Stimulated activated naive CD8-positive, alpha-beta T cell treated with anti-CD3 and anti-CD28 coated beads, Interleukin-15, Interleukin-2, amounts not matched to agents 100 ng/mL and 50 ng/mL, for 24 hours (primary cell): ENCODE data around the gene OGFOD3.
A peak's percentile ranks its signal among the peaks of the same experiment; 100 is the strongest.

ENCODE experiments used
- H3K27ac Mint-ChIP-seq: one replicate; pipeline ENCODE4 v1.8.0; 2021; ENCODE audit warnings: mild to moderate bottlenecking, mixed read lengths
- H3K27me3 Mint-ChIP-seq: one replicate; pipeline ENCODE4 v1.8.0; 2021; ENCODE audit warnings: mixed read lengths
- H3K36me3 Mint-ChIP-seq: one replicate; pipeline ENCODE4 v1.8.0; 2021; ENCODE audit warnings: low read depth, mixed read lengths
- H3K4me1 Mint-ChIP-seq: one replicate; pipeline ENCODE4 v1.8.0; 2021; ENCODE audit warnings: low read depth, mixed read lengths
- H3K4me3 Mint-ChIP-seq: one replicate; pipeline ENCODE4 v1.8.0; 2021; ENCODE audit warnings: mild to moderate bottlenecking, mixed read lengths
- H3K9me3 Mint-ChIP-seq: one replicate; pipeline ENCODE4 v1.8.0; 2021; ENCODE audit warnings: mixed read lengths

Gene OGFOD3

DNA sequence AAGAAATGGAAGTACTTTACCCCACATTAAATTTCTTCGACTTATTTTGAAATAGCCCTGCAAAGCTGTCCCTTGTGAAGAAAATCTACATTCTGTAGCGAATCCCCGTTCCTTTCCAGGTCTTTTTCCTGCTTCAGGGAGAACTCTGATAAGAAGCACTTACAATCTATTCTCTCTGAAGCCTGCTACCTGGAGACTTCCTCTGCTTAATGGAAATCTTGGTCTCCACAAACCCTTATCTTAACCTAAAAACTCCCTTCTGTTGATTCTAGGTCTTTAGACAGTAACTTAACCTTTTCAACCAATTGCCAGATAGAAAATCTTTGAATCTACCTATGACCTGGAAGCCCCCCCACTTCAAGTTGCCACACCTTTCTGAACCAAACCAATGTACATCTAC, 33.8 kb upstream of the OGFOD3 start:
- H3K27ac Mint-ChIP-seq, result peak overlapping the region; percentile 67
- peaks cover 12% of the 10 kb centered on the region for H3K36me3 Mint-ChIP-seq
- H3K4me1 Mint-ChIP-seq, result peaks cover 45% of the 10 kb centered on the region
- H3K4me3 Mint-ChIP-seq, result peak overlapping the region; percentile 21
- H3K27me3 Mint-ChIP-seq, result no peaks in the 10 kb centered on the region
- no peaks in the 10 kb centered on the region for H3K9me3 Mint-ChIP-seq

- H3K4me1 Mint-ChIP-seq, result peaks cover 49% of the 10 kb centered on the region
- peak within 1 kb of the TSS; percentile 97 for H3K27ac Mint-ChIP-seq
- H3K9me3 Mint-ChIP-seq, result no peaks in the 10 kb centered on the region
- no peaks in the 10 kb centered on the region for H3K27me3 Mint-ChIP-seq
- H3K36me3 Mint-ChIP-seq, result peaks cover 25% of the 10 kb centered on the region
- peak within 1 kb of the TSS; percentile 96 for H3K4me3 Mint-ChIP-seq
These were observed 32.1 kb upstream of the OGFOD3 start, which contains the start of gene CYBC1 for GRCh38 chr17:82450357-82451106. Gene CYBC1 (minus strand): TSS chr17:82450752. CDS start chr17:82449254, 1,498 bp downstream.

- Mint-ChIP-seq H3K9me3 (no peaks in the 10 kb centered on the region), H3K27me3 (no peaks in the 10 kb centered on the region), H3K4me3 (peak overlapping the region; percentile 96), H3K27ac (peak overlapping the region; percentile 97), H3K36me3 (peaks cover 25% of the 10 kb centered on the region), H3K4me1 (peaks cover 49% of the 10 kb centered on the region)
These were observed 31.5 kb upstream of the OGFOD3 start for GRCh38 chr17:82449883-82450356.

GRCh38 chr17:82449131-82449882, 30.9 kb upstream of the OGFOD3 start:
- peaks cover 49% of the 10 kb centered on the region for H3K4me1 Mint-ChIP-seq
- no peaks in the 10 kb centered on the region for H3K27me3 Mint-ChIP-seq
- peak overlapping the region; percentile 97 for H3K27ac Mint-ChIP-seq
- H3K4me3 Mint-ChIP-seq, result peak overlapping the region; percentile 96
- H3K36me3 Mint-ChIP-seq, result peaks cover 25% of the 10 kb centered on the region
- H3K9me3 Mint-ChIP-seq, result no peaks in the 10 kb centered on the region

- peak overlapping the region; percentile 77 for H3K27ac Mint-ChIP-seq
- peaks cover 49% of the 10 kb centered on the region for H3K4me1 Mint-ChIP-seq
- no peaks in the 10 kb centered on the region for H3K27me3 Mint-ChIP-seq
- H3K9me3 Mint-ChIP-seq, result no peaks in the 10 kb centered on the region
- peaks cover 30% of the 10 kb centered on the region for H3K36me3 Mint-ChIP-seq
- H3K4me3 Mint-ChIP-seq, result peak overlapping the region; percentile 43
These were observed 29.5 kb upstream of the OGFOD3 start for GRCh38 chr17:82447876-82448275.

GRCh38 chr17:82446649-82447048, 28.3 kb upstream of the OGFOD3 start:
- Mint-ChIP-seq H3K4me1 (peaks cover 40% of the 10 kb centered on the region), H3K27ac (no peak overlapping the region), H3K27me3 (no peaks in the 10 kb centered on the region), H3K9me3 (no peaks in the 10 kb centered on the region), H3K4me3 (no peak overlapping the region), H3K36me3 (peaks cover 36% of the 10 kb centered on the region)

DNA sequence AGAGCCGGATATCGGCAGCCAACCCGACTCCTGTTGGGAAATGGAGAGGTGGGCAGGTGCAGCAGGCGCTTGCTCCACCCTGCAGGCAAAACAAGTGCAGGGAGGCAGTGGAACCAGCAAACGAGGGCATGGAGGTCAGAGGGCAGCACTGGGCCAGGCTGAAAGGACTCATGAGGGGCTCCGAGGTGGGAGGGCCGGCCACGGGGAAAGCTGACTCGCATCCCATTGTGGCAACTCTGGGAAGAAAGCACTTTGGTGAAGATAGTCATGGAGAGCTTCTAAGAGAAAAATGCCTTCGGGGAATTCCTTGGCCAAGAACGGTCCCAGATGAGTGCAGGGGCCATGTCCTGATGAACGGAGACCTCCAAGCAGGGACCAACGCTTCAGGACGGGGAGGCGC, 27.7 kb upstream of the OGFOD3 start:
- no peak overlapping the region for H3K4me3 Mint-ChIP-seq
- peaks cover 36% of the 10 kb centered on the region for H3K36me3 Mint-ChIP-seq
- H3K27me3 Mint-ChIP-seq, result no peaks in the 10 kb centered on the region
- H3K9me3 Mint-ChIP-seq, result no peaks in the 10 kb centered on the region
- H3K27ac Mint-ChIP-seq, result peak overlapping the region; percentile 40
- peaks cover 34% of the 10 kb centered on the region for H3K4me1 Mint-ChIP-seq

- peaks cover 30% of the 10 kb centered on the region for H3K4me1 Mint-ChIP-seq
- peaks cover 36% of the 10 kb centered on the region for H3K36me3 Mint-ChIP-seq
- no peaks in the 10 kb centered on the region for H3K9me3 Mint-ChIP-seq
- no peaks in the 10 kb centered on the region for H3K27me3 Mint-ChIP-seq
- H3K4me3 Mint-ChIP-seq, result no peak overlapping the region
- no peak overlapping the region for H3K27ac Mint-ChIP-seq
These were observed 27.2 kb upstream of the OGFOD3 start for GRCh38 chr17:82445542-82445941.

- H3K9me3 Mint-ChIP-seq, result no peaks in the 10 kb centered on the region
- no peak overlapping the region for H3K4me3 Mint-ChIP-seq
- H3K4me1 Mint-ChIP-seq, result peaks cover 34% of the 10 kb centered on the region
- peaks cover 36% of the 10 kb centered on the region for H3K36me3 Mint-ChIP-seq
- no peak overlapping the region for H3K27ac Mint-ChIP-seq
- no peaks in the 10 kb centered on the region for H3K27me3 Mint-ChIP-seq
These were observed 26.6 kb upstream of the OGFOD3 start for GRCh38 chr17:82444941-82445521.

- H3K4me1 Mint-ChIP-seq, result peaks cover 29% of the 10 kb centered on the region
- H3K27me3 Mint-ChIP-seq, result no peaks in the 10 kb centered on the region
- H3K36me3 Mint-ChIP-seq, result peaks cover 30% of the 10 kb centered on the region
- H3K9me3 Mint-ChIP-seq, result no peaks in the 10 kb centered on the region
- H3K4me3 Mint-ChIP-seq, result no peak overlapping the region
- H3K27ac Mint-ChIP-seq, result no peak overlapping the region
These were observed 26.0 kb upstream of the OGFOD3 start for GRCh38 chr17:82444284-82444893.

- H3K4me1 Mint-ChIP-seq, result peaks cover 24% of the 10 kb centered on the region
- no peaks in the 10 kb centered on the region for H3K9me3 Mint-ChIP-seq
- H3K27ac Mint-ChIP-seq, result no peak overlapping the region
- peaks cover 30% of the 10 kb centered on the region for H3K36me3 Mint-ChIP-seq
- no peak overlapping the region for H3K4me3 Mint-ChIP-seq
- no peaks in the 10 kb centered on the region for H3K27me3 Mint-ChIP-seq
These were observed 25.3 kb upstream of the OGFOD3 start for GRCh38 chr17:82443465-82444283.

DNA sequence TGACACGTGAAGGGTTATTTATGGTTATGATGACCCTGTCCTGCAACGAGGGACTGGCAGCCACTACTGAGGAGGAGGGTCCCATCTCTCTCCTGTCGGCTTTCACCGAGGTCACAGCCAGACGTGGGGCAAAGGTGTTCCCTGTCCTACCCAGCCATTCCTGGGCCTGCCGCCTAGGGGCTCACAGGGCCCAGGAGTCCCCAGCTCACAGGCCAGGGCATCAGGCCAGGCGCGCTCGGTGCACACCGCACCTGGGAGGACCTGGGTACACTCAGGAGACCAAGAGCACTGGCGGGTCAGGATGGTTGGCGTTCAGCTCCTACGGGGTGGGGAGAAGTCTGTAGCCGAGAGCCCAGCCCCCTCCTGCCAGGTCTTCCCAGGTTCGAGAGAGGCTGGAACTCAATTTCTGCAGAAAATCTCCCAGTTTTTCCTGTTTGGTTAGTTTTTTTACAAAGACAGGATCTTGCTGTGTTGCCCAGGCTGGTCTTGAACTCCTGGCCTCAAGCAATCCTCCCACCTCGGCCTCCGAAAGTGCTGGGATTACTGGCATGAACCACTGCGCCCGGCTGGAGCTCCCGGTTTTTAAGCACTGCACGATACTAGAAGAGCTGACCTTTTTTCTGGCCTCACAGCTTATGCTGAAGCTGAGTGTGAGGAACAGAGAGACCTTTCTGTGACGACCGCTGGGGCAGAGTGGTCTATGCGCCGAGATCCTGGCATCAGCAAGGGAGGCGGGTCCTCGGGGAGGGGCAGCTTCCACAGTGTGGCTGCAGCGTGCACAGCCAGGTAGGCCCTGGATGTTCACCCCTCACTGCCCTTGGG, 24.5 kb upstream of the OGFOD3 start:
- no peaks in the 10 kb centered on the region for H3K27me3 Mint-ChIP-seq
- peak overlapping the region; percentile 55 for H3K27ac Mint-ChIP-seq
- H3K36me3 Mint-ChIP-seq, result peaks cover 29% of the 10 kb centered on the region
- H3K4me1 Mint-ChIP-seq, result peaks cover 22% of the 10 kb centered on the region
- H3K4me3 Mint-ChIP-seq, result no peak overlapping the region
- H3K9me3 Mint-ChIP-seq, result no peaks in the 10 kb centered on the region

DNA sequence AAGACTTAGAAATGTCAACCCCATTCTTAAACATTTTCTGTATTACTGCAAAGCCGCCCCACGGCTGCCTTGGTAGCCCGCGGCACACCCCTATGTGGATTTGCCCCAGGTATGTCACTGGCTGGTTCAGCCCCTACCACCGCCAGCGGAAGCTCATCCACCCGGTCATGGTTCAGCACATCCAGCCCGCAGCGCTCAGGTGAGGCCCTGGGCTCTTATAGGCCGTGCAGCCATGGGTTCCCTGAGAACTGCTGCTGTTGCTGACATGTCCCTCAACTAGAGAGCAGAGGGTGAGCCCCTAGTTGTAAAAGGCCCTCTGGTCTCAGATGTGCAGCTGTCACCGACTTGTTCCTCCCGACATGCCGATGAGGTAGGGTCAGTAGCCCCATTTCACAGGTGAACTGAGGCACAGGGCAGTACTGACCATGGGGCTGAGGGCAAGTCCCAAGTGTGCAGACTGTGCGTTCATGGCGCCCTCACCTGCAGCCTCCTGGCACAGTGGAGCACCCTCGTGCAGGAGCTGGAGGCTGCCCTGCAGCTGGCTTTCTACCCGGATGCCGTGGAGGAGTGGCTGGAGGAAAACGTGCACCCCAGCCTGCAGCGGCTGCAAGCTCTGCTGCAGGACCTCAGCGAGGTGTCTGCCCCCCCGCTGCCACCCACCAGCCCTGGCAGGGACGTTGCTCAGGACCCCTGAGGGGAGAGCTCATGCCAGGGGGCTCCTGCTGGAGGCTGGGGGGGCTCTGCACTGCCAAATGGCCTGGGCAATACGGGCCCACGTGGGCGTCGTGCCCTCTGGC, 23.5 kb upstream of the OGFOD3 start:
- Mint-ChIP-seq H3K27me3 (no peaks in the 10 kb centered on the region), H3K9me3 (no peaks in the 10 kb centered on the region), H3K4me1 (peaks cover 14% of the 10 kb centered on the region), H3K36me3 (peaks cover 28% of the 10 kb centered on the region), H3K27ac (no peak overlapping the region), H3K4me3 (no peak overlapping the region)
